Measurements from ENCODE around the gene MOSMO. TPM values are rescaled to one million over a fixed set of nuclear protein-coding genes. Genes with fewer than 3 reads are reported as not detected.

MOSMO gene
- total RNA-seq, 1 experiment from 2014 or later, result 27.6 TPM

- Histone ChIP-seq H3K79me2 (ENCODE audit: insufficient read depth, low read length) (peaks cover 71% of the 10 kb centered on the region), H4K20me1 (ENCODE audit: insufficient read depth) (peaks cover 3% of the 10 kb centered on the region; the same call in 1 of the 2 replicates), H3K9me3 (ENCODE audit: control insufficient read depth in 1 of 2, insufficient read depth in 1 of 2, low read depth in 1 of 2, low read length in 2 of 2) (no peaks in the 10 kb centered on the region), H3K27me3 (ENCODE audit: insufficient read depth, low read length) (no peaks in the 10 kb centered on the region), H3K4me3 (replicated peaks in 1 of 2; ENCODE audit: low read depth in 1 of 2, low read length in 2 of 2) (no peak overlapping the region), H3K27ac (ENCODE audit: low read depth, low read length) (no peak overlapping the region), H3K4me1 (ENCODE audit: control insufficient read depth in 1 of 2, insufficient read depth in 2 of 2, low read length in 2 of 2) (peaks cover 40 to 44% of the 10 kb centered on the region in 2 experiments), H3K4me2 (ENCODE audit: low read length) (no peak overlapping the region), H3K36me3 (ENCODE audit: control insufficient read depth in 1 of 2, insufficient read depth in 2 of 2, low read length in 2 of 2) (no peaks in the 10 kb centered on the region), H3K9me2 (ENCODE audit: insufficient read depth) (no peaks in the 10 kb centered on the region), H3K9ac (ENCODE audit: low read length) (no peak overlapping the region), H2AFZ (ENCODE audit: low read depth, low read length, poor library complexity, severe bottlenecking) (no peak overlapping the region)
- RAD21 ChIA-PET (ENCODE audit: low non-redundant PET in 1 of 2, low total read pairs in 2 of 2, uncharacterized antibody in 2 of 2, unreplicated experiment in 2 of 2), result no interaction called here
- DNase-seq (ENCODE audit: low read depth, low spot score) (no peak), ATAC-seq (no peak)
- CTCF ChIA-PET, result no interaction called here
- intact Hi-C loops (cut with micrococcal nuclease), result loop anchor here (1.0 kb wide), 1 partner anchor 22 kb away; no protein-coding TSS in a partner anchor
- no peak for TF ChIP-seq RAD21 (IDR thresholded peaks at IDR 0.05; ENCODE audit: low read depth)
- TF ChIP-seq POLR2AphosphoS5 (IDR thresholded peaks at IDR 0.05; ENCODE audit: low read depth, low read length), result no peak
- no peak for TF ChIP-seq ATF3 (IDR thresholded peaks at IDR 0.05)
- no peak for TF ChIP-seq EGR1 (IDR thresholded peaks at IDR 0.05; ENCODE audit: low read depth)
- TF ChIP-seq TCF7L2 (IDR thresholded peaks at IDR 0.05; ENCODE audit: borderline replicate concordance, extremely low read depth, insufficient read depth, insufficient read length), result no peak
- no peak for TF ChIP-seq ZBTB33 (IDR thresholded peaks at IDR 0.05; ENCODE audit: extremely low read depth, insufficient replicate concordance, low read length)
- TF ChIP-seq CBX3 (IDR thresholded peaks at IDR 0.05; ENCODE audit: low read depth), result no peak
- TF ChIP-seq EZH2phosphoT487 (IDR thresholded peaks at IDR 0.05; ENCODE audit: borderline replicate concordance), result no peak
- POLR2A ChIA-PET, result no interaction called here
- no TSS peak for BruUV-seq (replicated peaks)
Measured at GRCh38 chr16:22053921-22054341, 46.0 kb downstream of the MOSMO start.
